RWPE1 (cell line): ENCODE data around the gene SDK2.
A peak's percentile ranks its signal among the peaks of the same experiment; 100 is the strongest.

Experiments
- CTCF ChIA-PET: fragments of 350-600 bp; sonication (Branson Sonifier 250); formaldehyde crosslinking; extraction: SDS; loops from one replicate; lab custom pipeline; 2021; lab: Yijun Ruan, JAX
- POLR2A ChIA-PET: fragments of 400-600 bp; formaldehyde crosslinking; extraction: SDS; loops from one replicate; lab custom pipeline; 2020; ENCODE audit warnings: antibody characterized with exemption; ENCODE audit not compliant: low non-redundant PET; lab: Yijun Ruan, JAX
- DNase-seq: peaks from one replicate; pipeline ENCODE4 v3.0.0; 2012; ENCODE audit warnings: low spot score
- H3K27ac ChIP-seq: fragments of 450-650 bp; 2 replicates; pipeline ENCODE4 v1.5.1; 2017
- TF ChIP-seq, protein P1 (sequence below): fragments of 450-650 bp; conservative IDR thresholded peaks from 2 replicates; pipeline ENCODE4 v1.5.1; 2017; ENCODE audit warnings: low read depth, mild to moderate bottlenecking

Gene SDK2

GRCh38 chr17:73396431-73397277 is 247.6 kb downstream of the SDK2 start:
- TF ChIP-seq, protein P1, sequence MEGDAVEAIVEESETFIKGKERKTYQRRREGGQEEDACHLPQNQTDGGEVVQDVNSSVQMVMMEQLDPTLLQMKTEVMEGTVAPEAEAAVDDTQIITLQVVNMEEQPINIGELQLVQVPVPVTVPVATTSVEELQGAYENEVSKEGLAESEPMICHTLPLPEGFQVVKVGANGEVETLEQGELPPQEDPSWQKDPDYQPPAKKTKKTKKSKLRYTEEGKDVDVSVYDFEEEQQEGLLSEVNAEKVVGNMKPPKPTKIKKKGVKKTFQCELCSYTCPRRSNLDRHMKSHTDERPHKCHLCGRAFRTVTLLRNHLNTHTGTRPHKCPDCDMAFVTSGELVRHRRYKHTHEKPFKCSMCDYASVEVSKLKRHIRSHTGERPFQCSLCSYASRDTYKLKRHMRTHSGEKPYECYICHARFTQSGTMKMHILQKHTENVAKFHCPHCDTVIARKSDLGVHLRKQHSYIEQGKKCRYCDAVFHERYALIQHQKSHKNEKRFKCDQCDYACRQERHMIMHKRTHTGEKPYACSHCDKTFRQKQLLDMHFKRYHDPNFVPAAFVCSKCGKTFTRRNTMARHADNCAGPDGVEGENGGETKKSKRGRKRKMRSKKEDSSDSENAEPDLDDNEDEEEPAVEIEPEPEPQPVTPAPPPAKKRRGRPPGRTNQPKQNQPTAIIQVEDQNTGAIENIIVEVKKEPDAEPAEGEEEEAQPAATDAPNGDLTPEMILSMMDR: no peak
- ChIA-PET CTCF (interaction anchor here (0.7 kb wide), 1 partner anchor 141 kb away, joined by 3 read pairs; no protein-coding TSS in a partner anchor), POLR2A (no interaction called here)
- H3K27ac ChIP-seq: no peak overlapping the region
- DNase-seq: no peak

- H3K27ac ChIP-seq: no peak overlapping the region
- TF ChIP-seq, protein P1: no peak
- POLR2A ChIA-PET: no interaction called here
- CTCF ChIA-PET: interaction anchor here (0.6 kb wide), 1 partner anchor 203 kb away, joined by 3 read pairs; no protein-coding TSS in a partner anchor
- DNase-seq: no peak
Measured at GRCh38 chr17:73394512-73395450, 249.5 kb downstream of the SDK2 start.

DNA sequence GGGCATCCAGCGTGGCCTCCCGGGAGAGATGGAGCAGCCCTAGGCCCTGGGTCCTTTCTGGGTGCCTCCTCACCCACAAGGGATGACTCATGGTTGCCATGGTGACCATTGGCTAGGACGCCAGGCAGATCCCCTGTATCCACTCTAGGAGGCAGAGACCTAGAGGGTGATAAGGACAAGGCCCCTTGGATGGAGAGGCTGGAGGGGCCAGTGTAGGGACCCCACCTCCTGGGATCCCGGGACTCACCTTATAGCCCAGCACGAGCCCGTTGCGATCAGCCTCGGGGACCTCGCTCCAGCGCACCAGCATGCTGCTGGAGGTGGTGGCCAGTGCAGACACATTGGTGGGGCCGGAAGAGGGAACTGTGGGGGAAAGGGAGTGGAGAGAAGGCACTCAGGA is 250.3 kb downstream of the SDK2 start:
- no peak overlapping the region for H3K27ac ChIP-seq
- POLR2A ChIA-PET: no interaction called here
- CTCF ChIA-PET: no interaction called here
- DNase-seq: peak; percentile 19
- TF ChIP-seq, protein P1: no peak

DNA sequence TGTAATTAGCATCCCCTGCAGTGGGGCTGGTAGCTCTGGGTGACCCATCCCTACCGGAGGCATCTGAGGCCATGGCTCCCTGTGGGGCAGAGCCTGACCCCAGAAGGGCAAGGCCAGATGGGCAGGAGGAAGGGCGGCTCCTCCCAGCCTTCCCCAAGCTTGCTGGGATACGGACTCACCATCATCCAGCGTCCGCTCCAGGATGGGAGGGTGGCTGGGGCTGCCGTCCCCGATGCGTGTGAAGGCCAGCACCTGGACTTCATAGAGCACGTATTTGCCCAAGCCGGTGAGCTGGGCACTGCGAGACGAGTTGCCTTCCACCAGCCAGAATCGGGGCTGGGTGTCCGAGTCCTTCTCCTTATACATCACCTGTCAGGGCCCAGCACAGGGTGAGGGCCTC is 250.9 kb downstream of the SDK2 start:
- no peak overlapping the region for H3K27ac ChIP-seq
- no peak for DNase-seq
- ChIA-PET CTCF (no interaction called here), POLR2A (no interaction called here)
- TF ChIP-seq, protein P1: no peak

- TF ChIP-seq, protein P1: no peak
- POLR2A ChIA-PET: no interaction called here
- no peak for DNase-seq
- CTCF ChIA-PET: interaction anchor here (0.6 to 1.2 kb wide), 3 partner anchors 21 to 666 kb away, joined by 3 to 5 read pairs (median 4); no protein-coding TSS in a partner anchor
- H3K27ac ChIP-seq: no peak overlapping the region
Measured at GRCh38 chr17:73391331-73392265, 252.6 kb downstream of the SDK2 start.
